Superior temporal gyrus (tissue), 1 donor: ENCODE data around the gene VEZT.
"Not testable (repeated sequence)": the region's sequence is repeated elsewhere in the genome, so short reads cannot be mapped to it uniquely, and the experiment has no call there.

ENCODE experiments used
- DNase-seq: peaks from one replicate; pipeline ENCODE4 v3.0.0-alpha.2; 2016; ENCODE audit errors: extremely low spot score

VEZT gene

GRCh38 chr12:95224202-95225170 is 6.9 kb downstream of the VEZT start:
- DNase-seq, result no peak

- no peak for DNase-seq
Observed at GRCh38 chr12:95225645-95226212, 8.1 kb downstream of the VEZT start.

DNA sequence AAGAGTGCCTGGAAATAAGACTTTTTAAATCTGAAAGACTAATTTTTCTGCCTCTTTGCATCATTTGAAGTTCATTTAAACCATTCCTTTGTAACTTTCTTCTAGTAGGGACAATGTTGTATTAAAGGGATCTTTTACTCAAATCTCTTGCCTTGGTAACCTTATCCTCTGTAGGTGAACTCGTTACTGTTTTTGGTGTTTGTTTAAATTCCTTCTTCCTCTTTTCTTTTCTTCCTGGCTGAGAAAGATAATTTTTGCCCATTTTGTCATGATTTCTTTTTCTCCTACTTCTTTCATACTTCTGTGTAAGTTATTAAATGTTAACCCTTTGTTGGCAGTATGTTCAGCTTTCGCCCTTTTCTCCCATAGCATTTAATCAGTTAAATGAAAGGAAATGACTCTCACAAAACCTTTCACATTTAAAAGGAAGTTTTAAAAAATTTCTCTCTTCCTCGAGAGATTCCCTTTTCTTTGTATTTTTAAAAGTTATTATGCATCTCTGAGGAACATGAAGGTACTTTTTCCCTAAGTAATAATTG is 10.3 kb downstream of the VEZT start:
- DNase-seq, result no peak

GRCh38 chr12:95228617-95229016 is 11.0 kb downstream of the VEZT start:
- DNase-seq, result no peak

GRCh38 chr12:95229636-95230035 is 12.0 kb downstream of the VEZT start:
- no peak for DNase-seq

GRCh38 chr12:95230313-95230712 is 12.7 kb downstream of the VEZT start:
- DNase-seq, result no peak

DNA sequence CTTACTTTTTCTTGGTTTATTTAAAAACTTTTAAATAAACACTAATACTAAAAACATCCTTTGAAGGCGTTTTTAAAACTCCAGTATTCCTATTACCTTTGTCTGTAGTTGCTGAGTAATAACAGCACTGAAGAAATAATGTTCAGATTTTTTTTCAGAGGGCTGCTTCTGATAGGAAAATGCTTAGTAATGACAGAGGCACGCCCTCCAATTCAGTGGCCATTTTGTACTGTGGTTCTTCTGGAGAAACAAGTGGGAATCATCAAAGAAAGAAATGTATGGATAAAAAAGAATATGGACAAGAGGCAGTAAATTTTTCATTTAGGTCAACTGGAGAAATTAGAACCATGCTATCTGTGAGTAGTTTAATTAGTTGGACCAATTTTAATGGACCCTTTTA is 13.6 kb downstream of the VEZT start:
- DNase-seq, result no peak

- not testable (repeated sequence) for DNase-seq
Observed at GRCh38 chr12:95234187-95234586, 16.6 kb downstream of the VEZT start.

DNA sequence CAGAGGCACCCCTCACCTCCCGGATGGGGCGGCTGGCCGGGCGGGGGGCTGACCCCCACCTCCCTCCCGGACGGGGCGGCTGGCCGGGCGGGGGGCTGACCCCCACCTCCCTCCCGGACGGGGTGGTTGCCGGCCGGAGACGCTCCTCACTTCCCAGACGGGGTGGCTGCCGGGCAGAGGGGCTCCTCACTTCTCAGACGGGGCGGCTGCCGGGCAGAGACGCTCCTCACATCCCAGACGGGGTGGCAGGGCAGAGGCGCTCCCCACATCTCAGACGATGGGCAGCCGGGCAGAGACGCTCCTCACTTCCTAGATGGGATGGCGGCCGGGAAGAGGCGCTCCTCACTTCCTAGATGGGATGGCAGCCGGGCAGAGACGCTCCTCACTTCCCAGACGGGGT is 18.0 kb downstream of the VEZT start:
- not testable (repeated sequence) for DNase-seq

DNA sequence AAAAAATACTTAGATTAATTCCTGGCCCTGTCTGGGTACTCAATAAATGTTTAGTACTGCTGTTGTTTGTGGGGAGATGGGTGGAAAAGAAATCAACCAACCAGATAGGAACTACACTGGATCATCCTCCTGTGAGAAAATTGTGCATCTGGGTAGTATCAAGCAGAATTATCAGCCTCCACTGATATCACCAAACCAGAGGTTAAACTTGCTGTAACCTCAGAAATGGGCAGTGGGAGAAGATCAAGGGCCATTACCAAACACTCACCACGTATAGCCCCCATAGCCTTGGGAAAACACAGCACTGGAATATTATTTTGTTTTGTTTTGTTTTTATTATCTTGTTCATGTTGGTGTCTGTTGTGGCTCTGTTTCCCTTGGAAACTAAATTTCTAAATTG is 19.7 kb downstream of the VEZT start:
- no peak for DNase-seq

DNA sequence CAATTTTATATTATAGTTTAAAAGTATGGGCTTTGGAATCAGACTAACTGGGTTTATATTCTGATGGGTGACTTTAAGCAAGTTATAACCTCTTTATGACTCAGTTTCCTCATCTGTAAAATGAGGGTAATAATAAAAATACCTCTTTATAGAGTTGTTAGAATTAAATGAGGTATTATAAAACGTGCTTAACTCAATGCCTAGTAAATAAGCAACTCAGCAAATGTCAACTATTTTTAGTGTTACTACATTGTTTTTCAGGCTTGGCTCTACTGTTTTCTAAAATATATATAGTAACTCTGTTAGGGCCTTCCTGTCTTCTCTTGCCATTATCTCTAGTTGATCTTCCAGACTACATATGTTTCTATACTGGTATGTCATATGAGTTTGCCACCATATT is 20.5 kb downstream of the VEZT start:
- no peak for DNase-seq

GRCh38 chr12:95239216-95239615 is 21.6 kb downstream of the VEZT start:
- DNase-seq, result no peak

DNA sequence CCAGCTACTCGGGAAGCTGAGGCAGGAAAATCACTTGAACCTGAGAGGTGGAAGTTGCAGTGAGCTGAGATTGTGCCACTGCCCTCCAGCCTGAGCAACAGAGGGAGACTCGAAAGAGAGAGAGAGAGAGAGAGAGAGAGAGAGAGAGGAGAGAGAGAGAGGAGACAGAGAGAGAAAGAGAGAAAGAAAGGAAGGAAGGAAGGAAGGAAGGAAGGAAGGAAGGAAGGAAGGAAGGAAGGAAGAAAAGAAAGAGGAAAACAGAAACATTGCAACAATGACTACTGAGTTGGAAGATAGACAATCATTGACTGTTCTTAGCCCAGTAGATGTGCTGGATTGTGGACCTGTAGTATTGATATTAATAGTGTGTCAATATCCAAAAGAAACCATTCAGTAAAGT is 22.2 kb downstream of the VEZT start:
- DNase-seq, result not testable (repeated sequence)

GRCh38 chr12:95240556-95240955 is 22.9 kb downstream of the VEZT start:
- no peak for DNase-seq

DNA sequence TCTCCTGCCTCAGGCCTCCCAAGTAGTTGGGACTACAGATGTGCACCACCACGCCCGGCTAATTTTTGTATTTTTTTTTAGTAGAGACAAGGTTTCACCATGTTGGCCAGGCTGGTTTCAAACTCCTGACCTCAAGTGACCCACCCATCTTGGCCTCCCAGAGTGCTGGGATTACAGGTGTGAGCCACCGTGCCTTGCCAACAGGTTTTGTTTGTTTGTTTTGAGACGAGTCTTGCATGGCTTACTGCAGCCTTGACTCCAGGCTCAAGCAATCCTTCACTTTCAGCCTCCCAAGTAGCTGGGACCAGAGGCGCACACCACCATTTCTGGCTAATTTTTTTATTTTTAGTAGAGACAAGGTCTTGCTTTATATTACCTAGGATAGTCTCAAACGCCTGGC is 23.5 kb downstream of the VEZT start:
- not testable (repeated sequence) for DNase-seq

GRCh38 chr12:95241761-95242506 is 24.3 kb downstream of the VEZT start:
- no peak for DNase-seq

DNA sequence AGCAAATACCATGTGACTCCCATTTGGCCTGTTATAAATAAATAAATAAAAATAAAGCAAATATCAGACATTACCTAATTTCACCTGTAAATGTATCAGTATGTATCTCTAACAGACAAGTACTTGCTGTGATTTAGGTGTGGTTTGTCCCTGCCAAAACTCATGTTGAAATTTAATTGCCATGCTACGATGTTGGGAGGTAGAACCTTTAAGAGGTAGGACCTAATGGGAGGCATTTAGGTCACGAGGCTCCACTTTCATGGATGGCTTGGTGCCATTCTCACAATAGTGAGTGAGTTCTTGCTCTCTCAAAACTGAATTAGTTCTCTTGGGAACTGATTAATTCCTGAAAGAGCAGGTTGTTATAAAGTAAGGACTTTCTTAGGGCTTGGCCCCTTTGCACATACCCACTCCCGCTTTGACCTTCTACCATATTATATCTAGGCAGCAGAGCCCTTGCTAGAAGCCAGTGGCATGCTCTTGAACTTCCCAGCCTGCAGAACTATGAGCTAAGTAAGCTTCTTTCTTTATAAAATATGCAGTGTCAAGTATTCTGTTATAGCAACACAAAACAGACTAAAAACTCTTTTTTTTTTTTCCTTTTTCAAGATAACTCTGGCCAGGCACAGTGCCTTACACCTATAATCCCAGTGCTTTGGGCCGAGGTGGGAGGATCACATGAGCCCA is 26.0 kb downstream of the VEZT start:
- no peak for DNase-seq

- no peak for DNase-seq
Observed at GRCh38 chr12:95244350-95244749, 26.7 kb downstream of the VEZT start.

- DNase-seq, result no peak
Observed at GRCh38 chr12:95248095-95248494, 30.5 kb downstream of the VEZT start.

DNA sequence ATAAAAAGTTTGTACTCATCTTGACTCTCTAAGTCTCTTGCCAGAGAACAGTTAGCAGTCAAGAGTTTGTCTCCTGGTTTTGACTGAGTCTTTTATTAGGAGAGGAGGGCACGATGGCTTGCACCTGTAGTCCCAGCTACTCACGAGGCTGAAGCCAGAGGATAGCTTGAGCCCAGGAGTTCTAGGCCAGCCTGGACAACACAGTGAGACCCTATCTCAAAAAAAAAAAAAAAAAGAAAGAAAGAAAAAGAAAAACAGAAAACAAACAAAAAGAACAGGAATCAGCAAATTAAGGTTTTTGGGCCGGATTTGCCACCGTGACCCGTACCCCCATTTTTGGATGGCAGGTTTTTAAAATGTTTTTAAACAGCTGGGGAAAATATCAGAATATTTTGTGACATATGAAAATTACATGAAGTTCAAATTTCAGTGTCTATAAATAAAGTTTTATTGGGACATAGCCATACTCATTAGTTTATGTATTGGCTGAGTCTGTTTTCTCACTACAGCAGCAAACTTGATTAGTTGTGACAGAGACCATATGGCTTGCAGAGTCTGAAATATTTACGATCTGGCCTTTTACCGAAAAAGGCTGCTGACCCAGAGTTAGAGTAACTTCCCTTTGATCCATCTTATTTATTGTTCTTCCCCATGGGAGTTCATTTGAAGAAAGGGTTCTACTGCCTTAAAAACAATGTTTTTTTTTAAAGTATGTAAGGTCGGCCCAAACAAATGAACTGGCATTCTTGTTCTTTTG is 31.2 kb downstream of the VEZT start:
- DNase-seq, result no peak

DNA sequence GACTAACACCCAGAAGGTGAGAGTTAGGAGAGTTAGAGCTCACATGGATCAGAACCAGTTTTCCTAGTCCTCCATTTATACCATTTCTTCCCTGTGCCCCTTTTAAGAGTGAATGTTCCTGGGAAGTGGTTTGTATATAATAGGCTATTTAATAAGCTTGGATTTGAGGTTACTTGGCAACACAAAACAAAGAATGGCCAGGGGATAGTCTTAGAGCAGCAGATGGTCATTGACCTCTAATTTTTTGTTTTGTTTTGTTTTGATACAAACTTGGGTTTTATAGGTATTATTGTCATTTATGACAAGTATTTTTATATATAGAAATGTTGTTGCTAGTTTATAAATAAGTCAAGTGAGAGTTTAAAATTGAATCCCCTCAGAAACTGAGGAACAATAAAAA is 35.8 kb downstream of the VEZT start:
- no peak for DNase-seq
